H9 (cell line): ENCODE measurements around the gene POU2F2. TPM values are rescaled to one million over a fixed set of nuclear protein-coding genes. Genes with fewer than 3 reads are reported as not detected.

Source experiments
- DNase-seq: peaks from one replicate; pipeline ENCODE4 v3.0.0-alpha.2; 2017
- H2AFZ ChIP-seq: one replicate; pipeline ENCODE4 v1.6.1; 2013; ENCODE audit warnings: mild to moderate bottlenecking, low read length, control low read depth, moderate library complexity
- H2AK5ac ChIP-seq: 2 replicates; pipeline ENCODE4 v1.6.1; 2013; ENCODE audit warnings: low read length, control low read depth, mixed read lengths; ENCODE audit not compliant: insufficient read length
- H2BK120ac ChIP-seq: one replicate; pipeline ENCODE4 v1.6.1; 2013; ENCODE audit warnings: low read depth, mild to moderate bottlenecking, low read length, control low read depth, inconsistent platforms; ENCODE audit not compliant: poor library complexity, severe bottlenecking
- H2BK12ac ChIP-seq: 2 replicates; pipeline ENCODE4 v1.6.1; 2013; ENCODE audit warnings: low read length, control low read depth, mixed read lengths, low read depth; ENCODE audit not compliant: insufficient read length
- H2BK15ac ChIP-seq: 2 replicates; pipeline ENCODE4 v1.6.1; 2013; ENCODE audit warnings: low read depth, low read length, control low read depth
- H2BK20ac ChIP-seq: one replicate; pipeline ENCODE4 v1.6.1; 2013; ENCODE audit warnings: low read depth, mild to moderate bottlenecking, low read length, control low read depth, inconsistent platforms; ENCODE audit not compliant: poor library complexity, severe bottlenecking
- H2BK5ac ChIP-seq: 2 replicates; pipeline ENCODE4 v1.6.1; 2013; ENCODE audit warnings: low read length, control low read depth, mixed read lengths; ENCODE audit not compliant: insufficient read length
- H3K14ac ChIP-seq: 2 replicates; pipeline ENCODE4 v1.6.1; 2013; ENCODE audit warnings: low read length, control low read depth; ENCODE audit not compliant: insufficient read depth
- H3K18ac ChIP-seq: 2 replicates; pipeline ENCODE4 v1.6.1; 2013; ENCODE audit warnings: low read depth, mild to moderate bottlenecking, mixed read lengths, low read length, control low read depth; ENCODE audit not compliant: insufficient read length
- H3K23ac ChIP-seq: 2 replicates; pipeline ENCODE4 v1.6.1; 2013; ENCODE audit warnings: low read length, control low read depth, mixed read lengths, low read depth; ENCODE audit not compliant: insufficient read length
- H3K23me2 ChIP-seq: 2 replicates; pipeline ENCODE4 v1.6.1; 2013; ENCODE audit warnings: low read depth, mild to moderate bottlenecking, mixed read lengths, low read length, control low read depth; ENCODE audit not compliant: insufficient read length, poor library complexity, severe bottlenecking
- H3K27ac ChIP-seq: 2 replicates; pipeline ENCODE4 v1.5.1; 2013; ENCODE audit warnings: low read length, control low read depth, mixed read lengths, low read depth; ENCODE audit not compliant: insufficient read length
- H3K27me3 ChIP-seq: 2 replicates; pipeline ENCODE4 v1.6.1; 2013; ENCODE audit warnings: low read length, control low read depth, inconsistent platforms; ENCODE audit not compliant: insufficient read depth
- H3K4ac ChIP-seq: 2 replicates; pipeline ENCODE4 v1.6.1; 2013; ENCODE audit warnings: low read depth, mild to moderate bottlenecking, control low read depth, inconsistent platforms, low read length, moderate library complexity
- H3K4me1 ChIP-seq: 2 replicates; pipeline ENCODE4 v1.6.1; 2013; ENCODE audit warnings: low read length, control low read depth, inconsistent platforms; ENCODE audit not compliant: insufficient read depth
- H3K4me2 ChIP-seq: 2 replicates; pipeline ENCODE4 v1.6.1; 2013; ENCODE audit warnings: low read length, control low read depth, mixed read lengths; ENCODE audit not compliant: insufficient read length, insufficient read depth
- H3K56ac ChIP-seq: 2 replicates; pipeline ENCODE4 v1.6.1; 2013; ENCODE audit warnings: low read depth, mild to moderate bottlenecking, mixed read lengths, low read length, control low read depth; ENCODE audit not compliant: insufficient read length
- H3K79me1 ChIP-seq: 2 replicates; pipeline ENCODE4 v1.6.1; 2013; ENCODE audit warnings: low read depth, mild to moderate bottlenecking, moderate library complexity, low read length, control low read depth, inconsistent platforms; ENCODE audit not compliant: insufficient read depth, poor library complexity, severe bottlenecking
- H3K79me2 ChIP-seq: 2 replicates; pipeline ENCODE4 v1.6.1; 2013; ENCODE audit warnings: low read length, control low read depth, inconsistent platforms; ENCODE audit not compliant: insufficient read depth
- H3K9ac ChIP-seq: 2 replicates; pipeline ENCODE4 v1.6.1; 2013; ENCODE audit warnings: low read length, control low read depth, mixed read lengths; ENCODE audit not compliant: insufficient read length; ENCODE audit errors: extremely low read depth
- H3K9me3 ChIP-seq: one replicate; pipeline ENCODE4 v1.6.1; 2013; ENCODE audit warnings: low read depth, low read length, inconsistent platforms; ENCODE audit not compliant: control insufficient read depth
- H3T11ph ChIP-seq: one replicate; pipeline ENCODE4 v1.6.1; 2013; ENCODE audit warnings: mild to moderate bottlenecking, low read length, control low read depth, inconsistent platforms
- H4K20me1 ChIP-seq: one replicate; pipeline ENCODE4 v1.6.1; 2013; ENCODE audit not compliant: control insufficient read depth, insufficient read length, insufficient read depth
- H4K5ac ChIP-seq: 2 replicates; pipeline ENCODE4 v1.6.1; 2013; ENCODE audit warnings: low read depth, mild to moderate bottlenecking, mixed read lengths, low read length, control low read depth; ENCODE audit not compliant: insufficient read length
- H4K8ac ChIP-seq: replicated peaks from 2 replicates; pipeline ENCODE4 v1.6.1; 2013; ENCODE audit warnings: low read length, control low read depth, mixed read lengths, low read depth; ENCODE audit not compliant: insufficient read length
- H4K91ac ChIP-seq: 2 replicates; pipeline ENCODE4 v1.6.1; 2013; ENCODE audit warnings: low read depth, mild to moderate bottlenecking, moderate library complexity, mixed read lengths, low read length, control low read depth; ENCODE audit not compliant: insufficient read length
- H3K27ac Mint-ChIP-seq, 3 experiments: 2 replicates in 2 of 3; 3 replicates in 1 of 3; pipeline ENCODE4 v1.8.0; 2020 to 2021; ENCODE audit warnings: mixed read lengths in 3 of 3, mild to moderate bottlenecking in 1 of 3, moderate library complexity in 1 of 3
- H3K27me3 Mint-ChIP-seq: 2 replicates; pipeline ENCODE4 v1.8.0; 2021; ENCODE audit warnings: low read depth, mild to moderate bottlenecking, moderate library complexity, mixed read lengths
- H3K36me3 Mint-ChIP-seq, 3 experiments: 2 replicates in 2 of 3; 3 replicates in 1 of 3; pipeline ENCODE4 v1.8.0; 2020 to 2021; ENCODE audit warnings: low read depth in 3 of 3, mixed read lengths in 3 of 3; ENCODE audit not compliant: insufficient read depth in 1 of 3
- H3K4me1 Mint-ChIP-seq, 2 experiments: 2 replicates each; pipeline ENCODE4 v1.8.0; 2020; ENCODE audit warnings: mixed read lengths in 2 of 2
- H3K4me3 Mint-ChIP-seq, 2 experiments: 2 replicates in 1 of 2; 3 replicates in 1 of 2; pipeline ENCODE4 v1.8.0; 2020 to 2021; ENCODE audit warnings: mild to moderate bottlenecking in 2 of 2, mixed read lengths in 2 of 2, moderate library complexity in 1 of 2
- H3K9me3 Mint-ChIP-seq, 2 experiments: 2 replicates in 1 of 2; 3 replicates in 1 of 2; pipeline ENCODE4 v1.8.0; 2020; ENCODE audit warnings: mild to moderate bottlenecking in 2 of 2, mixed read lengths in 2 of 2, moderate library complexity in 1 of 2
- WGBS: extraction: QIAGEN DNeasy Blood & Tissue Kit; methylation state at CpG from one replicate; pipeline ENCODE4 v1.1.7; 2013; ENCODE audit warnings: missing lambda C conversion rate, low lambda C conversion rate, mixed read lengths; ENCODE audit not compliant: insufficient read length; ENCODE audit errors: extremely low coverage; 5-methylcytosine and 5-hydroxymethylcytosine counted together
- total RNA-seq: library from RNA; stranded (reverse); gene quantifications from 2 replicates; pipeline ENCODE4 v1.2.1, GENCODE V29; 2021
- TF ChIP-seq, protein P1 (sequence below): fragments of 200-600 bp; sonication (generic); conservative IDR thresholded peaks from 3 replicates; pipeline ENCODE4 v1.8.0; 2021; ENCODE audit warnings: antibody characterized with exemption, mild to moderate bottlenecking

POU2F2 gene
- total RNA-seq, 1 experiment from 2014 or later: 2.9 TPM

DNA sequence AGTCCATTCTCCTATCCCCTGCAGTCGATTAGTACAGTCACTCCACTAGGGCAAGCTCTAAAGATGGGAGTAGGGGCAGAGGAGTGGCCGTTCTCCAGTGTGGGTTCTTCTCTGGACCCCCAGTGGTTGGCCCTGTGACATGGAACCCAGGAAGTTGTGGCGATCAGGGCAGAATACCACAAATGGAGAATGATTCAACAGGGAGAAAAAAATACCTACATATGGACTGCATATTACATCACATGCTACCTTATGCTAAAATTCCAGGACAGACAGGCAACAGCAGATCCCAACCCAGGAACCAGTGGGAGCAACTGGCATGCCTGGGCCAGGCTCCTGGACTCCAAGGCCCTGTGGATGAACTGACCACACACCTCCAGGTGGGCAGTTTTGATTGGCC is 20.4 kb downstream of the POU2F2 start:
- Histone ChIP-seq H3K4ac (no peak overlapping the region), H3K4me1 (peaks cover 9% of the 10 kb centered on the region; the same call in 1 of the 2 replicates), H3K79me1 (no peaks in the 10 kb centered on the region), H3K9ac (no peak overlapping the region), H3K4me2 (no peak overlapping the region), H3K23ac (no peak overlapping the region), H2BK15ac (no peak overlapping the region), H2BK5ac (no peak overlapping the region), H3K23me2 (no peaks in the 10 kb centered on the region), H3K56ac (no peak overlapping the region), H3K27me3 (no peaks in the 10 kb centered on the region), H2AK5ac (no peak overlapping the region), H4K5ac (no peak overlapping the region), H3T11ph (no peak overlapping the region), H3K18ac (no peak overlapping the region), H3K79me2 (no peaks in the 10 kb centered on the region), H2AFZ (no peak overlapping the region), H4K20me1 (no peaks in the 10 kb centered on the region), H3K27ac (no peak overlapping the region), H2BK120ac (no peak overlapping the region), H2BK12ac (no peak overlapping the region), H4K8ac (no peak overlapping the region), H2BK20ac (no peak overlapping the region), H3K14ac (no peak overlapping the region), H4K91ac (no peak overlapping the region), H3K9me3 (no peaks in the 10 kb centered on the region)
- TF ChIP-seq, protein P1, sequence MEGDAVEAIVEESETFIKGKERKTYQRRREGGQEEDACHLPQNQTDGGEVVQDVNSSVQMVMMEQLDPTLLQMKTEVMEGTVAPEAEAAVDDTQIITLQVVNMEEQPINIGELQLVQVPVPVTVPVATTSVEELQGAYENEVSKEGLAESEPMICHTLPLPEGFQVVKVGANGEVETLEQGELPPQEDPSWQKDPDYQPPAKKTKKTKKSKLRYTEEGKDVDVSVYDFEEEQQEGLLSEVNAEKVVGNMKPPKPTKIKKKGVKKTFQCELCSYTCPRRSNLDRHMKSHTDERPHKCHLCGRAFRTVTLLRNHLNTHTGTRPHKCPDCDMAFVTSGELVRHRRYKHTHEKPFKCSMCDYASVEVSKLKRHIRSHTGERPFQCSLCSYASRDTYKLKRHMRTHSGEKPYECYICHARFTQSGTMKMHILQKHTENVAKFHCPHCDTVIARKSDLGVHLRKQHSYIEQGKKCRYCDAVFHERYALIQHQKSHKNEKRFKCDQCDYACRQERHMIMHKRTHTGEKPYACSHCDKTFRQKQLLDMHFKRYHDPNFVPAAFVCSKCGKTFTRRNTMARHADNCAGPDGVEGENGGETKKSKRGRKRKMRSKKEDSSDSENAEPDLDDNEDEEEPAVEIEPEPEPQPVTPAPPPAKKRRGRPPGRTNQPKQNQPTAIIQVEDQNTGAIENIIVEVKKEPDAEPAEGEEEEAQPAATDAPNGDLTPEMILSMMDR: no peak
- peaks cover 27 to 32% of the 10 kb centered on the region in 2 experiments for H3K4me1 Mint-ChIP-seq
- no peaks in the 10 kb centered on the region; a peak in 1 of 5 replicates for H3K9me3 Mint-ChIP-seq
- H3K27ac Mint-ChIP-seq: no peak overlapping the region
- no peak overlapping the region for H3K4me3 Mint-ChIP-seq
- peaks cover 5% of the 10 kb centered on the region; the same call in 1 of the 2 replicates for H3K27me3 Mint-ChIP-seq
- DNase-seq: no peak
- H3K36me3 Mint-ChIP-seq: no peaks in the 10 kb centered on the region
- WGBS: no CpG with 5 or more reads among the region's 3 CpGs
